HepG2 (cell line): ENCODE measurements around the gene TOP3B. TPM values are rescaled to one million over a fixed set of nuclear protein-coding genes. Genes with fewer than 3 reads are reported as not detected.

Source experiments
- ATAC-seq: fragments of 200-7000 bp; cut with Tn5 transposase; 3 replicates; pipeline ENCODE4 v1.9.1; 2020; ENCODE audit warnings: mild to moderate bottlenecking, moderate library complexity
- BruUV-seq: library from RNA; stranded (reverse); fragments of 400-500 nt; replicated peaks from 2 replicates; lab custom pipeline; 2021; lab: Mats Ljungman, UMichigan
- CTCF ChIA-PET: fragments of 300-600 bp; formaldehyde crosslinking; extraction: SDS; loops from one replicate; lab custom pipeline; 2021; ENCODE audit warnings: low total read pairs, inconsistent platforms, low intra/inter-chr PET ratio; lab: Yijun Ruan, JAX
- POLR2A ChIA-PET: fragments of 350-600 bp; sonication (Branson Sonifier 250); formaldehyde crosslinking; loops from one replicate; lab custom pipeline; 2020; ENCODE audit warnings: antibody characterized with exemption, inconsistent platforms; lab: Yijun Ruan, JAX
- DNase-seq: peaks from one replicate; pipeline ENCODE4 v3.0.0-alpha.2; 2015; ENCODE audit warnings: low spot score
- FAIRE-seq: peaks from 3 replicates; lab custom pipeline; 2011; peaks lifted over from hg19 to GRCh38; lab: Jason Lieb, UNC
- H2AFZ ChIP-seq: one replicate; pipeline ENCODE4 v1.6.1; 2011; ENCODE audit warnings: low read length, inconsistent platforms
- H3K27ac ChIP-seq: fragments of 300-600 bp; 3 replicates; pipeline ENCODE4 v1.8.0; 2011; ENCODE audit warnings: mixed run types, mild to moderate bottlenecking, mixed read lengths, low read length, inconsistent platforms; ENCODE audit not compliant: insufficient read depth; ENCODE audit errors: extremely low read length
- H3K27me3 ChIP-seq, 2 experiments: fragments of 200-600 bp in 1 of 2; 2 replicates in 1 of 2; 3 replicates in 1 of 2; pipeline versions ENCODE4 v1.6.0 to v1.8.0; 2011; ENCODE audit warnings: low read length in 2 of 2, mild to moderate bottlenecking in 2 of 2, moderate library complexity in 2 of 2, inconsistent platforms in 1 of 2; ENCODE audit not compliant: insufficient read depth in 2 of 2, control insufficient read depth in 1 of 2
- H3K36me3 ChIP-seq, 2 experiments: fragments of 200-600 bp in 1 of 2; replicated peaks in 1 of 2; 2 replicates in 1 of 2; 3 replicates in 1 of 2; pipeline versions ENCODE4 v1.5.1 to v1.8.0; 2011; ENCODE audit warnings: low read length in 2 of 2, inconsistent platforms in 1 of 2; ENCODE audit not compliant: insufficient read depth in 2 of 2, control insufficient read depth in 1 of 2
- H3K4me1 ChIP-seq: 2 replicates; pipeline ENCODE4 v1.5.1; 2012; ENCODE audit warnings: low read length, inconsistent platforms; ENCODE audit not compliant: insufficient read depth
- H3K4me2 ChIP-seq: 2 replicates; pipeline ENCODE4 v1.6.0; 2011; ENCODE audit warnings: low read depth, low read length, inconsistent platforms
- H3K4me3 ChIP-seq, 3 experiments: fragments of 200-600 bp in 1 of 3; sonication (generic), shearing (Covaris generic) in 1 of 3; replicated peaks in 1 of 3; 2 replicates each; pipeline ENCODE4 v1.5.1; 2011 to 2016; ENCODE audit warnings: low read length in 3 of 3, inconsistent platforms in 2 of 3, low read depth in 2 of 3, mild to moderate bottlenecking in 2 of 3, control low read depth in 1 of 3, mixed read lengths in 1 of 3; ENCODE audit not compliant: insufficient read depth in 1 of 3
- H3K79me2 ChIP-seq: one replicate; pipeline ENCODE4 v1.6.1; 2011; ENCODE audit warnings: low read length, inconsistent platforms; ENCODE audit not compliant: insufficient read depth
- H3K9ac ChIP-seq: 2 replicates; pipeline ENCODE4 v1.6.0; 2011; ENCODE audit warnings: mild to moderate bottlenecking, low read depth, low read length, inconsistent platforms; ENCODE audit not compliant: insufficient read depth
- H3K9me3 ChIP-seq: 2 replicates; pipeline ENCODE4 v1.5.1; 2012; ENCODE audit warnings: mild to moderate bottlenecking, low read length
- H4K20me1 ChIP-seq: 2 replicates; pipeline ENCODE4 v1.6.0; 2011; ENCODE audit warnings: inconsistent platforms, mild to moderate bottlenecking, low read length, moderate library complexity; ENCODE audit not compliant: insufficient read depth
- CENPX ChIP-seq: sonication (generic); formaldehyde crosslinking; IDR thresholded peaks from 2 replicates; pipeline ENCODE4 v1.9.0; 2021; ENCODE audit warnings: mild to moderate bottlenecking, missing genetic modification reagents, moderate library complexity
- HCFC1 ChIP-seq: fragments of 150-350 bp; IDR thresholded peaks from 2 replicates; pipeline ENCODE4 v1.6.1; 2014; ENCODE audit warnings: low read depth, low read length
- NFIC ChIP-seq: IDR thresholded peaks from 2 replicates; pipeline ENCODE4 v1.6.1; 2012; ENCODE audit warnings: mild to moderate bottlenecking, low read length, inconsistent platforms
- SKIL ChIP-seq: sonication (generic); formaldehyde crosslinking; IDR thresholded peaks from 2 replicates; pipeline ENCODE4 v1.8.0; 2022; ENCODE audit warnings: missing genetic modification reagents, mild to moderate bottlenecking, moderate library complexity, borderline replicate concordance
- STAG1 ChIP-seq: sonication (generic); formaldehyde crosslinking; IDR thresholded peaks from 2 replicates; pipeline ENCODE4 v1.4.0; 2020; ENCODE audit warnings: missing genetic modification reagents
- ZNF30 ChIP-seq: sonication (generic); formaldehyde crosslinking; IDR thresholded peaks from 2 replicates; pipeline ENCODE4 v1.5.0; 2020; ENCODE audit warnings: mild to moderate bottlenecking, missing genetic modification reagents
- ZNF44 ChIP-seq: sonication (generic); formaldehyde crosslinking; IDR thresholded peaks from 2 replicates; pipeline ENCODE4 v1.5.1; 2020; ENCODE audit warnings: mild to moderate bottlenecking, missing genetic modification reagents
- ZNF468 ChIP-seq: sonication (generic); formaldehyde crosslinking; IDR thresholded peaks from 2 replicates; pipeline ENCODE4 v1.8.0; 2022; ENCODE audit warnings: mild to moderate bottlenecking, moderate library complexity, missing genetic modification reagents
- WGBS: methylation state at CpG from one replicate; pipeline ENCODE4 v1.1.6; 2017; ENCODE audit warnings: low lambda C conversion rate; 5-methylcytosine and 5-hydroxymethylcytosine counted together
- in situ Hi-C: cut with HindIII; loops from 2 replicates; pipeline ENCODE4 v1.10.0; 2017; ENCODE audit warnings: low pct_unique_long_range_greater_than_20kb; ENCODE audit not compliant: extremely low pct_ligation_motif_present
- intact Hi-C: fragments of 100-400 bp; cut with micrococcal nuclease; formaldehyde crosslinking; loops from one replicate; pipeline ENCODE4 v1.10.0; 2022; ENCODE audit not compliant: unreplicated experiment
- polyA plus RNA-seq, 8 experiments: library from polyadenylated mRNA; depleted of rRNA in 3 of 8; stranded (reverse) in 7 of 8; unstranded in 1 of 8; fragments of >200 nt; fragmentation: Illumina TruSeq in 4 of 8; extraction: Trizol in 4 of 8; gene quantifications; 2 replicates each; pipeline versions ENCODE4 v1.2.1 to v1.2.3, GENCODE V29; 2011 to 2016; ENCODE audit warnings: low read depth in 4 of 8, missing spikeins in 1 of 8, mixed read lengths in 1 of 8; ENCODE audit not compliant: insufficient read depth in 1 of 8
- total RNA-seq, 5 experiments: library from RNA; depleted of rRNA; stranded (reverse); fragments of >200 nt; fragmentation: Illumina TruSeq; extraction: Trizol; gene quantifications; 2 replicates each; pipeline ENCODE4 v1.2.3, GENCODE V29; 2016; ENCODE audit warnings: low read depth in 1 of 5
- TF ChIP-seq, protein P1 (sequence below): sonication (generic); formaldehyde crosslinking; IDR thresholded peaks from 2 replicates; pipeline ENCODE4 v1.4.0; 2020; ENCODE audit warnings: missing genetic modification reagents, borderline replicate concordance
- TF ChIP-seq, protein P2 (sequence below): sonication (generic); formaldehyde crosslinking; IDR thresholded peaks from 2 replicates; pipeline ENCODE4 v1.5.1; 2020; ENCODE audit warnings: mild to moderate bottlenecking, missing genetic modification reagents

TOP3B gene
- total and polyA plus RNA-seq, 2 of the 13 experiments (the other 11 are each of a cell fraction or from before 2014, with no cell fraction given) = 28.5 to 29.7 TPM

- TF ChIP-seq SKIL (CRISPR knock-in tag) (no peak), HCFC1 (no peak), ZNF30 (no peak)
- TF ChIP-seq, protein P1, sequence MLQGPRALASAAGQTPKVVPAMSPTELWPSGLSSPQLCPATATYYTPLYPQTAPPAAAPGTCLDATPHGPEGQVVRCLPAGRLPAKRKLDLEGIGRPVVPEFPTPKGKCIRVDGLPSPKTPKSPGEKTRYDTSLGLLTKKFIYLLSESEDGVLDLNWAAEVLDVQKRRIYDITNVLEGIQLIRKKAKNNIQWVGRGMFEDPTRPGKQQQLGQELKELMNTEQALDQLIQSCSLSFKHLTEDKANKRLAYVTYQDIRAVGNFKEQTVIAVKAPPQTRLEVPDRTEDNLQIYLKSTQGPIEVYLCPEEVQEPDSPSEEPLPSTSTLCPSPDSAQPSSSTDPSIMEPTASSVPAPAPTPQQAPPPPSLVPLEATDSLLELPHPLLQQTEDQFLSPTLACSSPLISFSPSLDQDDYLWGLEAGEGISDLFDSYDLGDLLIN (CRISPR knock-in tag) = no peak
Observed at GRCh38 chr22:21929253-21929652, 53.3 kb downstream of the TOP3B start (continued).

DNA sequence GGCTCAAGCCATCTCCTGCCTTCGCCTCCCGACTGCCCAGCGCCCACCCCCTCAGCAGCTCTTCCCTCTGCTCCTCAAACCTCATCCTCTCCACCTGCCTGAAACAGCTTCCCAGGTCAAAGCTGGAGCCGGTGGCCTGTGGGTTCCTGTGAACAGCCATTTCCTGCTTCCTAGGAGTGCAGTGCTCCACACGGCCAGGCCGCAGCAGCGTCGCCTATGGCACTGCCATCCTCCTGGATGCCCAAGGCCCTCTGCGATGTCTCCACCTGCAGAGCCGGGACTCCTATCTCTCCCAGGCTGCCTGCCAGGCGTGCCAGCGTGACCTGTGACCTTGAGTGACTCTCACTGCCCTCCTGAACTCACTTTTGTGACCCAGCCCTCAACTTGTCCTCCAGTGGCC is 54.5 kb downstream of the TOP3B start:
- FAIRE-seq = no peak
- CTCF ChIA-PET = no interaction called here
- no peak for TF ChIP-seq ZNF44 (CRISPR knock-in tag)
- TF ChIP-seq, protein P2, sequence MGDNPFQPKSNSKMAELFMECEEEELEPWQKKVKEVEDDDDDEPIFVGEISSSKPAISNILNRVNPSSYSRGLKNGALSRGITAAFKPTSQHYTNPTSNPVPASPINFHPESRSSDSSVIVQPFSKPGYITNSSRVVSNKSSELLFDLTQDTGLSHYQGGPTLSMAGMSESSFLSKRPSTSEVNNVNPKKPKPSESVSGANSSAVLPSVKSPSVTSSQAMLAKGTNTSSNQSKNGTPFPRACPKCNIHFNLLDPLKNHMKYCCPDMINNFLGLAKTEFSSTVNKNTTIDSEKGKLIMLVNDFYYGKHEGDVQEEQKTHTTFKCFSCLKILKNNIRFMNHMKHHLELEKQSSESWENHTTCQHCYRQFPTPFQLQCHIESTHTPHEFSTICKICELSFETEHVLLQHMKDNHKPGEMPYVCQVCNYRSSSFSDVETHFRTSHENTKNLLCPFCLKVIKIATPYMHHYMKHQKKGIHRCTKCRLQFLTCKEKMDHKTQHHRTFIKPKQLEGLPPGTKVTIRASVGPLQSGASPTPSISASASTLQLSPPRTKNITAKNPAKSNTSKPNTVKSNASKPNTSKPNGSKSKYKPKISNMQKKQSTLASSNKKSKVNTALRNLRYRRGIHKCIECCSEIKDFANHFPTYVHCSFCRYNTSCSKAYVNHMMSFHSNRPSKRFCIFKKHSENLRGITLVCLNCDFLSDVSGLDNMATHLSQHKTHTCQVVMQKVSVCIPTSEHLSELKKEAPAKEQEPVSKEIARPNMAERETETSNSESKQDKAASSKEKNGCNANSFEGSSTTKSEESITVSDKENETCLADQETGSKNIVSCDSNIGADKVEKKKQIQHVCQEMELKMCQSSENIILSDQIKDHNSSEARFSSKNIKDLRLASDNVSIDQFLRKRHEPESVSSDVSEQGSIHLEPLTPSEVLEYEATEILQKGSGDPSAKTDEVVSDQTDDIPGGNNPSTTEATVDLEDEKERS (CRISPR knock-in tag) = no peak
- no peak for TF ChIP-seq STAG1 (CRISPR knock-in tag)
- no peak for TF ChIP-seq CENPX (CRISPR knock-in tag)
- TF ChIP-seq NFIC = no peak
- no peak for TF ChIP-seq ZNF468 (CRISPR knock-in tag)
- TF ChIP-seq, all 625 proteins: peak for 0

More for the DNA sequence above, 54.5 kb downstream of the TOP3B start:
- intact Hi-C loops = no loop called here
- in situ Hi-C loops = no loop called here
- no peaks in the 10 kb centered on the region for H3K79me2 ChIP-seq
- no peaks in the 10 kb centered on the region for H3K4me1 ChIP-seq
- no peak overlapping the region for H3K9ac ChIP-seq
- WGBS = 95% methylated on average over 12 of the region's 12 CpGs
- no peak overlapping the region for H3K4me3 ChIP-seq
- no peaks in the 10 kb centered on the region for H4K20me1 ChIP-seq
- DNase-seq = no peak
- no peak overlapping the region for H3K27ac ChIP-seq
- H2AFZ ChIP-seq = no peak overlapping the region
- no peaks in the 10 kb centered on the region for H3K27me3 ChIP-seq
- BruUV-seq = no TSS peak
- no peak overlapping the region for H3K4me2 ChIP-seq
- POLR2A ChIA-PET = no interaction called here
- peaks cover 7 to 42% of the 10 kb centered on the region in 2 experiments; a peak in 4 of 5 replicates for H3K36me3 ChIP-seq
- no peak; the same call in 2 of the 3 replicates for ATAC-seq
- H3K9me3 ChIP-seq = no peaks in the 10 kb centered on the region
